SK-N-SH treated with all-trans-retinoic acid at 6 μM for 48 hours (cell line): ENCODE data around the gene UNC93B1.

Experiments
- POU6F1 ChIP-seq: fragments of 250-450 bp; sonication (Bioruptor Pico); IDR thresholded peaks from 2 replicates; pipeline ENCODE4 v1.8.0; 2021; ENCODE audit warnings: low read depth, mild to moderate bottlenecking, moderate library complexity, borderline replicate concordance
- RARB ChIP-seq: fragments of 250-450 bp; sonication (Bioruptor Pico); IDR thresholded peaks from 2 replicates; pipeline ENCODE4 v1.8.0; 2021; ENCODE audit warnings: mild to moderate bottlenecking, moderate library complexity
- TOX ChIP-seq: fragments of 250-450 bp; sonication (Bioruptor Pico); IDR thresholded peaks from 2 replicates; pipeline ENCODE4 v1.8.0; 2021; ENCODE audit warnings: mild to moderate bottlenecking, moderate library complexity, borderline replicate concordance
- TF ChIP-seq, protein P1 (sequence below): fragments of 250-450 bp; sonication (Bioruptor Pico); IDR thresholded peaks from 2 replicates; pipeline ENCODE4 v1.8.0; 2020; ENCODE audit warnings: mild to moderate bottlenecking, moderate library complexity, borderline replicate concordance

- TF ChIP-seq RARB (no peak), POU6F1 (CRISPR knock-in tag) (no peak), TOX (no peak)
- TF ChIP-seq, protein P1, sequence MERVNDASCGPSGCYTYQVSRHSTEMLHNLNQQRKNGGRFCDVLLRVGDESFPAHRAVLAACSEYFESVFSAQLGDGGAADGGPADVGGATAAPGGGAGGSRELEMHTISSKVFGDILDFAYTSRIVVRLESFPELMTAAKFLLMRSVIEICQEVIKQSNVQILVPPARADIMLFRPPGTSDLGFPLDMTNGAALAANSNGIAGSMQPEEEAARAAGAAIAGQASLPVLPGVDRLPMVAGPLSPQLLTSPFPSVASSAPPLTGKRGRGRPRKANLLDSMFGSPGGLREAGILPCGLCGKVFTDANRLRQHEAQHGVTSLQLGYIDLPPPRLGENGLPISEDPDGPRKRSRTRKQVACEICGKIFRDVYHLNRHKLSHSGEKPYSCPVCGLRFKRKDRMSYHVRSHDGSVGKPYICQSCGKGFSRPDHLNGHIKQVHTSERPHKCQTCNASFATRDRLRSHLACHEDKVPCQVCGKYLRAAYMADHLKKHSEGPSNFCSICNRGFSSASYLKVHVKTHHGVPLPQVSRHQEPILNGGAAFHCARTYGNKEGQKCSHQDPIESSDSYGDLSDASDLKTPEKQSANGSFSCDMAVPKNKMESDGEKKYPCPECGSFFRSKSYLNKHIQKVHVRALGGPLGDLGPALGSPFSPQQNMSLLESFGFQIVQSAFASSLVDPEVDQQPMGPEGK (CRISPR knock-in tag): no peak
Observed at GRCh38 chr11:67997475-67997921, 6.4 kb downstream of the UNC93B1 start.
